OCI-M1 (cell line): ENCODE measurements around the gene ARIH1.

ENCODE experiments used
- DNase-seq: peaks from one replicate; lab custom pipeline; 2025; lab: John Stamatoyannopoulos, UW

The ARIH1 gene

GRCh38 chr15:72540606-72541237 is 66.6 kb downstream of the ARIH1 start:
- no peak for DNase-seq

GRCh38 chr15:72541674-72542073 is 67.5 kb downstream of the ARIH1 start:
- no peak for DNase-seq

GRCh38 chr15:72545156-72545555 is 71.0 kb downstream of the ARIH1 start:
- no peak for DNase-seq

- no peak for DNase-seq
These were observed 80.6 kb downstream of the ARIH1 start for GRCh38 chr15:72554471-72555425.

GRCh38 chr15:72559781-72560180 is 85.7 kb downstream of the ARIH1 start:
- DNase-seq, result no peak

- DNase-seq, result no peak
These were observed 86.3 kb downstream of the ARIH1 start for GRCh38 chr15:72560458-72560857.

- peak; percentile 15 for DNase-seq
These were observed 88.3 kb downstream of the ARIH1 start for GRCh38 chr15:72562386-72562785.

GRCh38 chr15:72562878-72563277 is 88.7 kb downstream of the ARIH1 start:
- no peak for DNase-seq

- DNase-seq, result no peak
These were observed 90.0 kb downstream of the ARIH1 start for GRCh38 chr15:72564091-72564490.

GRCh38 chr15:72566973-72567372 is 92.8 kb downstream of the ARIH1 start:
- no peak for DNase-seq

- DNase-seq, result no peak
These were observed 95.9 kb downstream of the ARIH1 start for GRCh38 chr15:72570059-72570458.

- DNase-seq, result no peak
These were observed 105.7 kb downstream of the ARIH1 start for GRCh38 chr15:72579814-72580213.

- DNase-seq, result no peak
These were observed 109.9 kb downstream of the ARIH1 start for GRCh38 chr15:72584006-72584405.

GRCh38 chr15:72585025-72585424 is 110.9 kb downstream of the ARIH1 start:
- DNase-seq, result no peak

- DNase-seq, result peak; percentile 19
These were observed 111.4 kb downstream of the ARIH1 start for GRCh38 chr15:72585476-72586058.

- no peak for DNase-seq
These were observed 114.0 kb downstream of the ARIH1 start for GRCh38 chr15:72588096-72588495.

GRCh38 chr15:72590427-72590826 is 116.3 kb downstream of the ARIH1 start:
- no peak for DNase-seq

- DNase-seq, result no peak
These were observed 117.2 kb downstream of the ARIH1 start for GRCh38 chr15:72591361-72591760.

- peak; percentile 36 for DNase-seq
These were observed 118.0 kb downstream of the ARIH1 start for GRCh38 chr15:72592097-72592496.

GRCh38 chr15:72592676-72593075 is 118.5 kb downstream of the ARIH1 start:
- DNase-seq, result no peak

GRCh38 chr15:72593838-72594237 is 119.7 kb downstream of the ARIH1 start:
- no peak for DNase-seq

- peak; percentile 68 for DNase-seq
These were observed 125.8 kb downstream of the ARIH1 start for GRCh38 chr15:72599855-72600464.
